HepG2 (cell line): Measurements from ENCODE around the gene PDE9A. TPM values are rescaled to one million over a fixed set of nuclear protein-coding genes. Genes with fewer than 3 reads are reported as not detected.
A peak's percentile ranks its signal among the peaks of the same experiment; 100 is the strongest.

Experiments
- AGO1 ChIP-seq: fragments of 200-400 bp; formaldehyde crosslinking; IDR thresholded peaks from 2 replicates; pipeline ENCODE4 v1.6.1; 2017; ENCODE audit warnings: mild to moderate bottlenecking, low read depth, low read length, moderate library complexity; ENCODE audit not compliant: poor library complexity, severe bottlenecking
- ARNTL ChIP-seq: sonication (generic); formaldehyde crosslinking; IDR thresholded peaks from 2 replicates; pipeline ENCODE4 v1.4.0; 2020; ENCODE audit warnings: mild to moderate bottlenecking, missing genetic modification reagents
- FOSL1 ChIP-seq: sonication (generic); formaldehyde crosslinking; IDR thresholded peaks from 2 replicates; pipeline ENCODE4 v1.9.0; 2021; ENCODE audit warnings: missing genetic modification reagents, borderline replicate concordance
- FOXJ3 ChIP-seq: sonication (generic); formaldehyde crosslinking; IDR thresholded peaks from 2 replicates; pipeline ENCODE4 v1.4.0; 2020; ENCODE audit warnings: missing genetic modification reagents, mild to moderate bottlenecking, borderline replicate concordance
- HOXA5 ChIP-seq: sonication (generic); formaldehyde crosslinking; IDR thresholded peaks from 2 replicates; pipeline ENCODE4 v1.4.0; 2020; ENCODE audit warnings: missing genetic modification reagents
- IKZF1 ChIP-seq: fragments of 450-650 bp; IDR thresholded peaks from 2 replicates; pipeline ENCODE4 v1.7.1; 2016
- MED8 ChIP-seq: sonication (generic); formaldehyde crosslinking; IDR thresholded peaks from 2 replicates; pipeline ENCODE4 v1.8.1; 2023; ENCODE audit warnings: mild to moderate bottlenecking, missing genetic modification reagents; ENCODE audit not compliant: insufficient replicate concordance
- NRL ChIP-seq: sonication (generic); formaldehyde crosslinking; IDR thresholded peaks from 2 replicates; pipeline ENCODE4 v1.5.0; 2020; ENCODE audit warnings: missing genetic modification reagents, mild to moderate bottlenecking, moderate library complexity, borderline replicate concordance
- POLR2G ChIP-seq: fragments of 200-400 bp; formaldehyde crosslinking; IDR thresholded peaks from 2 replicates; pipeline ENCODE4 v1.6.1; 2018; ENCODE audit warnings: mild to moderate bottlenecking, low read depth, low read length, moderate library complexity
- SMYD3 ChIP-seq: sonication (generic); formaldehyde crosslinking; IDR thresholded peaks from 2 replicates; pipeline ENCODE4 v1.8.1; 2023; ENCODE audit warnings: mild to moderate bottlenecking, missing genetic modification reagents
- ZMYM4 ChIP-seq: sonication (generic); formaldehyde crosslinking; IDR thresholded peaks from 2 replicates; pipeline ENCODE4 v1.8.1; 2023; ENCODE audit warnings: mild to moderate bottlenecking, missing genetic modification reagents
- ZNF225 ChIP-seq: sonication (generic); formaldehyde crosslinking; IDR thresholded peaks from 2 replicates; pipeline ENCODE4 v1.4.0; 2020; ENCODE audit warnings: mild to moderate bottlenecking, missing genetic modification reagents
- ZNF232 ChIP-seq: sonication (generic); formaldehyde crosslinking; IDR thresholded peaks from 2 replicates; pipeline ENCODE4 v1.4.0; 2020; ENCODE audit warnings: missing genetic modification reagents, borderline replicate concordance
- ZNF264 ChIP-seq: sonication (generic); formaldehyde crosslinking; IDR thresholded peaks from 2 replicates; pipeline ENCODE4 v1.4.0; 2020; ENCODE audit warnings: missing genetic modification reagents
- ZNF331 ChIP-seq: sonication (generic); formaldehyde crosslinking; IDR thresholded peaks from 2 replicates; pipeline ENCODE4 v1.4.0; 2020; ENCODE audit warnings: missing genetic modification reagents
- ZNF674 ChIP-seq: sonication (generic); formaldehyde crosslinking; IDR thresholded peaks from 2 replicates; pipeline ENCODE4 v1.5.0; 2020; ENCODE audit warnings: low read depth, mild to moderate bottlenecking, missing genetic modification reagents
- ZNF7 ChIP-seq: IDR thresholded peaks from 2 replicates; pipeline ENCODE4 v1.6.1; 2016; ENCODE audit warnings: missing biosample characterization, missing genetic modification reagents
- ZNF777 ChIP-seq: sonication (generic); formaldehyde crosslinking; IDR thresholded peaks from 2 replicates; pipeline ENCODE4 v1.4.0; 2020; ENCODE audit warnings: missing genetic modification reagents
- ZSCAN12 ChIP-seq: sonication (generic); formaldehyde crosslinking; IDR thresholded peaks from 2 replicates; pipeline ENCODE4 v1.9.0; 2021; ENCODE audit warnings: mild to moderate bottlenecking, missing genetic modification reagents
- polyA plus RNA-seq, 8 experiments: library from polyadenylated mRNA; depleted of rRNA in 3 of 8; stranded (reverse) in 7 of 8; unstranded in 1 of 8; fragments of >200 nt; fragmentation: Illumina TruSeq in 4 of 8; extraction: Trizol in 4 of 8; gene quantifications; 2 replicates each; pipeline versions ENCODE4 v1.2.1 to v1.2.3, GENCODE V29; 2011 to 2016; ENCODE audit warnings: low read depth in 4 of 8, missing spikeins in 1 of 8, mixed read lengths in 1 of 8; ENCODE audit not compliant: insufficient read depth in 1 of 8
- total RNA-seq, 5 experiments: library from RNA; depleted of rRNA; stranded (reverse); fragments of >200 nt; fragmentation: Illumina TruSeq; extraction: Trizol; gene quantifications; 2 replicates each; pipeline ENCODE4 v1.2.3, GENCODE V29; 2016; ENCODE audit warnings: low read depth in 1 of 5
- TF ChIP-seq, protein P1 (sequence below): sonication (generic); formaldehyde crosslinking; IDR thresholded peaks from 2 replicates; pipeline ENCODE4 v1.5.0; 2020; ENCODE audit warnings: mild to moderate bottlenecking, missing genetic modification reagents
- TF ChIP-seq, protein P2 (sequence below): sonication (generic); formaldehyde crosslinking; IDR thresholded peaks from 2 replicates; pipeline ENCODE4 v1.4.0; 2020; ENCODE audit warnings: mild to moderate bottlenecking, missing genetic modification reagents
- TF ChIP-seq, protein P3 (sequence below): sonication (generic); formaldehyde crosslinking; IDR thresholded peaks from 2 replicates; pipeline ENCODE4 v1.4.0; 2020; ENCODE audit warnings: missing genetic modification reagents, borderline replicate concordance

Gene PDE9A
- total and polyA plus RNA-seq, 2 of the 13 experiments (the other 11 are each of a cell fraction or from before 2014, with no cell fraction given): 4.6 to 19.7 TPM

DNA sequence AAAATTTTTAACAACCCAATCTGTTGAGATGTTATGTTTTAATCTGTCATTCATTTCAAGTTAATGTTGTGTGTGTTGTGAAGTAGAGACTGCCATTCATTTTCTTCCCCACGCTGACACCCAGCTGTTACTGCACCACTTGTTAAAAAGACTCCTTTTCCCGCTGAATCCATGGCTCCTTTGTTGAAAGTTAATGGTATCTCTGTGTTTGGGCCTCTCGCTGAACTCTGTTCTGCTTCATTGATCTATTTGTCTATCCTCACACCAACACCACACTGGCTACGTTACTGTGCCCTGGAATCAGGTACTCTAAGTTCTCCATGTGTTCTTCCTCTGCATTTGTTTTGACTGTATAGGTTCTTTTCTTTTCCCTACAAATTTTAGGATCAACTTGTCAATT, 58.2 kb downstream of the PDE9A start (continued):
- TF ChIP-seq, protein P1, sequence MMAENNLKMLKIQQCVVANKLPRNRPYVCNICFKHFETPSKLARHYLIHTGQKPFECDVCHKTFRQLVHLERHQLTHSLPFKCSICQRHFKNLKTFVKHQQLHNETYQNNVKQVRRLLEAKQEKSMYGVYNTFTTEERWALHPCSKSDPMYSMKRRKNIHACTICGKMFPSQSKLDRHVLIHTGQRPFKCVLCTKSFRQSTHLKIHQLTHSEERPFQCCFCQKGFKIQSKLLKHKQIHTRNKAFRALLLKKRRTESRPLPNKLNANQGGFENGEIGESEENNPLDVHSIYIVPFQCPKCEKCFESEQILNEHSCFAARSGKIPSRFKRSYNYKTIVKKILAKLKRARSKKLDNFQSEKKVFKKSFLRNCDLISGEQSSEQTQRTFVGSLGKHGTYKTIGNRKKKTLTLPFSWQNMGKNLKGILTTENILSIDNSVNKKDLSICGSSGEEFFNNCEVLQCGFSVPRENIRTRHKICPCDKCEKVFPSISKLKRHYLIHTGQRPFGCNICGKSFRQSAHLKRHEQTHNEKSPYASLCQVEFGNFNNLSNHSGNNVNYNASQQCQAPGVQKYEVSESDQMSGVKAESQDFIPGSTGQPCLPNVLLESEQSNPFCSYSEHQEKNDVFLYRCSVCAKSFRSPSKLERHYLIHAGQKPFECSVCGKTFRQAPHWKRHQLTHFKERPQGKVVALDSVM: no peak
- no peak for TF ChIP-seq ARNTL (CRISPR knock-in tag)
- TF ChIP-seq POLR2G: no peak
- no peak for TF ChIP-seq SMYD3 (CRISPR knock-in tag)
- TF ChIP-seq ZNF777 (CRISPR knock-in tag): no peak
- no peak for TF ChIP-seq FOSL1 (CRISPR knock-in tag)
- 0 out of 2 replicates have a peak, but pooled peaks have one; percentile 40 for TF ChIP-seq HOXA5
- TF ChIP-seq FOXJ3 (CRISPR knock-in tag): peak; percentile 90
- TF ChIP-seq ZNF7 (CRISPR knock-in tag): no peak
- TF ChIP-seq ZNF674 (CRISPR knock-in tag): no peak
- TF ChIP-seq ZSCAN12 (CRISPR knock-in tag): no peak
- peak; percentile 71 for TF ChIP-seq ZMYM4 (CRISPR knock-in tag)
- TF ChIP-seq ZNF331 (CRISPR knock-in tag): peak; percentile 79; the same call in 1 of the 2 replicates
- TF ChIP-seq, protein P2, sequence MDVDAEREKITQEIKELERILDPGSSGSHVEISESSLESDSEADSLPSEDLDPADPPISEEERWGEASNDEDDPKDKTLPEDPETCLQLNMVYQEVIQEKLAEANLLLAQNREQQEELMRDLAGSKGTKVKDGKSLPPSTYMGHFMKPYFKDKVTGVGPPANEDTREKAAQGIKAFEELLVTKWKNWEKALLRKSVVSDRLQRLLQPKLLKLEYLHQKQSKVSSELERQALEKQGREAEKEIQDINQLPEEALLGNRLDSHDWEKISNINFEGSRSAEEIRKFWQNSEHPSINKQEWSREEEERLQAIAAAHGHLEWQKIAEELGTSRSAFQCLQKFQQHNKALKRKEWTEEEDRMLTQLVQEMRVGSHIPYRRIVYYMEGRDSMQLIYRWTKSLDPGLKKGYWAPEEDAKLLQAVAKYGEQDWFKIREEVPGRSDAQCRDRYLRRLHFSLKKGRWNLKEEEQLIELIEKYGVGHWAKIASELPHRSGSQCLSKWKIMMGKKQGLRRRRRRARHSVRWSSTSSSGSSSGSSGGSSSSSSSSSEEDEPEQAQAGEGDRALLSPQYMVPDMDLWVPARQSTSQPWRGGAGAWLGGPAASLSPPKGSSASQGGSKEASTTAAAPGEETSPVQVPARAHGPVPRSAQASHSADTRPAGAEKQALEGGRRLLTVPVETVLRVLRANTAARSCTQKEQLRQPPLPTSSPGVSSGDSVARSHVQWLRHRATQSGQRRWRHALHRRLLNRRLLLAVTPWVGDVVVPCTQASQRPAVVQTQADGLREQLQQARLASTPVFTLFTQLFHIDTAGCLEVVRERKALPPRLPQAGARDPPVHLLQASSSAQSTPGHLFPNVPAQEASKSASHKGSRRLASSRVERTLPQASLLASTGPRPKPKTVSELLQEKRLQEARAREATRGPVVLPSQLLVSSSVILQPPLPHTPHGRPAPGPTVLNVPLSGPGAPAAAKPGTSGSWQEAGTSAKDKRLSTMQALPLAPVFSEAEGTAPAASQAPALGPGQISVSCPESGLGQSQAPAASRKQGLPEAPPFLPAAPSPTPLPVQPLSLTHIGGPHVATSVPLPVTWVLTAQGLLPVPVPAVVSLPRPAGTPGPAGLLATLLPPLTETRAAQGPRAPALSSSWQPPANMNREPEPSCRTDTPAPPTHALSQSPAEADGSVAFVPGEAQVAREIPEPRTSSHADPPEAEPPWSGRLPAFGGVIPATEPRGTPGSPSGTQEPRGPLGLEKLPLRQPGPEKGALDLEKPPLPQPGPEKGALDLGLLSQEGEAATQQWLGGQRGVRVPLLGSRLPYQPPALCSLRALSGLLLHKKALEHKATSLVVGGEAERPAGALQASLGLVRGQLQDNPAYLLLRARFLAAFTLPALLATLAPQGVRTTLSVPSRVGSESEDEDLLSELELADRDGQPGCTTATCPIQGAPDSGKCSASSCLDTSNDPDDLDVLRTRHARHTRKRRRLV (CRISPR knock-in tag): no peak
- TF ChIP-seq NRL: no peak
- TF ChIP-seq MED8 (CRISPR knock-in tag): no peak
- TF ChIP-seq, protein P3, sequence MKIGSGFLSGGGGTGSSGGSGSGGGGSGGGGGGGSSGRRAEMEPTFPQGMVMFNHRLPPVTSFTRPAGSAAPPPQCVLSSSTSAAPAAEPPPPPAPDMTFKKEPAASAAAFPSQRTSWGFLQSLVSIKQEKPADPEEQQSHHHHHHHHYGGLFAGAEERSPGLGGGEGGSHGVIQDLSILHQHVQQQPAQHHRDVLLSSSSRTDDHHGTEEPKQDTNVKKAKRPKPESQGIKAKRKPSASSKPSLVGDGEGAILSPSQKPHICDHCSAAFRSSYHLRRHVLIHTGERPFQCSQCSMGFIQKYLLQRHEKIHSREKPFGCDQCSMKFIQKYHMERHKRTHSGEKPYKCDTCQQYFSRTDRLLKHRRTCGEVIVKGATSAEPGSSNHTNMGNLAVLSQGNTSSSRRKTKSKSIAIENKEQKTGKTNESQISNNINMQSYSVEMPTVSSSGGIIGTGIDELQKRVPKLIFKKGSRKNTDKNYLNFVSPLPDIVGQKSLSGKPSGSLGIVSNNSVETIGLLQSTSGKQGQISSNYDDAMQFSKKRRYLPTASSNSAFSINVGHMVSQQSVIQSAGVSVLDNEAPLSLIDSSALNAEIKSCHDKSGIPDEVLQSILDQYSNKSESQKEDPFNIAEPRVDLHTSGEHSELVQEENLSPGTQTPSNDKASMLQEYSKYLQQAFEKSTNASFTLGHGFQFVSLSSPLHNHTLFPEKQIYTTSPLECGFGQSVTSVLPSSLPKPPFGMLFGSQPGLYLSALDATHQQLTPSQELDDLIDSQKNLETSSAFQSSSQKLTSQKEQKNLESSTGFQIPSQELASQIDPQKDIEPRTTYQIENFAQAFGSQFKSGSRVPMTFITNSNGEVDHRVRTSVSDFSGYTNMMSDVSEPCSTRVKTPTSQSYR (CRISPR knock-in tag): no peak
- peak; percentile 60; the same call in 1 of the 2 replicates for TF ChIP-seq ZNF264 (CRISPR knock-in tag)
- no peak for TF ChIP-seq AGO1
- no peak for TF ChIP-seq ZNF225 (CRISPR knock-in tag)
- TF ChIP-seq ZNF232 (CRISPR knock-in tag): 0 out of 2 replicates have a peak, but pooled peaks have one; percentile 57
- no peak for TF ChIP-seq IKZF1
